Measurements from ENCODE around the gene HES4. TPM values are rescaled to one million over a fixed set of nuclear protein-coding genes. Genes with fewer than 3 reads are reported as not detected.
"Not testable (repeated sequence)": the region's sequence is repeated elsewhere in the genome, so short reads cannot be mapped to it uniquely, and the experiment has no call there.

Gene HES4
- total RNA-seq, 2 experiments from 2014 or later: 0.45 to 0.50 TPM

DNA sequence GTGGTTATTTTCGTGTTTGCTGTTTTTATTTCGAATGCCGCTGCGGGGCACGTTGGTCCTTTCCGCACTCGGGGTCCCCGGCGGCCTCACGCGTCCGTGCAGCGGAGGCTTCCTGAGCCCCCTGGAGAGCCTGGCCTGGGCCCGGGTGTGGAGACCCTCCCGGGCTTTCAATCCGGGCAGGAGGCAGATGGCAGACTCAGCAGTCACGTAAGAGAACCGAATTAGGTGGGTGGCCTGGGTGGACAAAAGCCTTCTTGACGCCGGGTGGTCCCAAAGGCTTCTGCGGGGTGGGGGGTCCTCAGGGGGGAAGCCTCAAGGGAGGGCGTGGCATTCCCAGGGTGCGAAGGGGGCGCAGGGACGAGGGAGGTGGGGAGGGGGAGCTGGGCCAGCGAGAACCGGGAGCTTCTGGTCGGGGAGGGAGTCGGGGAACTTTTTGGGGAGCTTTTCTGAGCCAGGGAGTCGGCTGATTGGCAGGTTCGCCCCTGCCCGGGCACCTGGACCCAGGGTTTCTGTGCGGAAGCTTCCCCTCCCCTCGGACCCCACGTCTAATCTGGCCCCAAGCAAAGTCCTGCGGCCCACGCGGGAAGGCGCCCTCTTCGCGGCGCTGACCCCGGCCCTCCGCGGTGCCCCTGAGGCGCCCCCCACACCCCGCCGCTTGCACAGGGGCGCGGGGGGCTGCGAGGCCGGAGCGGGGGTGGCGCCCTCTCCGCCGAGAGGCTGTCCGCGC lies 1.3 kb upstream of the HES4 start:
- ChIA-PET CTCF (interaction anchor here (0.7 to 3.6 kb wide), 9 partner anchors 9 to 304 kb away, joined by 3 to 31 read pairs (median 4); partner anchors contain the start of genes ISG15 and PLEKHN1), POLR2A (interaction anchor here (4.7 kb wide), 1 partner anchor 13 kb away, joined by 29 read pairs; the partner anchor contains the start of gene ISG15)
- no peaks in the 10 kb centered on the region for H3K9me3 Mint-ChIP-seq (ENCODE audit: insufficient read depth)
- H3K27ac Mint-ChIP-seq: no peak overlapping the region
- peak overlapping the region; percentile 65 for H3K4me3 Mint-ChIP-seq
- DNase-seq (no peak), ATAC-seq (no peak)
- H3K4me1 Mint-ChIP-seq (ENCODE audit: low read depth): peaks cover 34% of the 10 kb centered on the region
- peaks cover 30% of the 10 kb centered on the region for H3K27me3 Mint-ChIP-seq (ENCODE audit: low read depth)
- H3K36me3 Mint-ChIP-seq (ENCODE audit: low read depth): no peaks in the 10 kb centered on the region

DNA sequence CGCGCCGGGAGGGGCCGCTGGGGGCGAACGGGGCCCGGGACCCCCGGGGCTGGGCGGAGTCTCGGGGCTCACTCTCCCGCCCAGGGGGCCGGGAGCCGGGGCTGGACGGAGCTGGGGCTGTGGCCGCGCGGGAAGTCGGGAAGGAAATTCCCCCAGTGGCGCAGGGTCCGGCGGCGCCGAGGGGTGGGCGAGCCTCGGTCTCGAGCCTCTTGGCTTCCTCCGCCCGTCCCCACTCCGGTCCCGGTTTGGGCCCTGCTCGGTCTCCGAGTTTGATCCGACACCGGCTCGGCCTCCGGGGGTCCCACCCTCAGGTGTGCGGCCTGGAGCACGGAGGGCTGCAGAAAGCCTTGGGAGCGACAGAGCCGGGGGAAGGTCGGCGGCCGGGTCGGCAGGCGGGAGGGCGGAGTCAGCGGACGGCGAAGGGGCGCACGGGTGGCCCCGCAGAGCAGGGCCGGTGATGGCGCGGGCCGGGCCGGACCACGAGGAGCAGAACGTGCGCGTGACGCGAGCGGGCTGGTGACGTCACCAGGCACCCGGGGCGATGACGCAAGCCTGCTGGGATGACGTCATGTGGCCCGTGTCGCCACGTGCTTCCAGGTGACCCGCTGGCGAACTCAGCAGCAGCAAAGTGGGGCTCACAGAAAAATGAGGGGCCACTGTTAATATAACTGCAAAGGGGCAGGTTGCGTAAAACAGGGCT lies 610 bp upstream of the HES4 start:
- ATAC-seq: peak; percentile 17
- no peaks in the 10 kb centered on the region for H3K9me3 Mint-ChIP-seq (ENCODE audit: insufficient read depth)
- no peaks in the 10 kb centered on the region for H3K36me3 Mint-ChIP-seq (ENCODE audit: low read depth)
- ChIA-PET POLR2A (interaction anchor here (4.7 kb wide), 1 partner anchor 14 kb away, joined by 29 read pairs; the partner anchor contains the start of gene ISG15), CTCF (interaction anchor here (0.7 to 3.6 kb wide), 6 partner anchors 8 to 305 kb away, joined by 3 to 31 read pairs (median 10); partner anchors contain the start of genes ISG15 and PLEKHN1)
- peak overlapping the region; percentile 65 for H3K4me3 Mint-ChIP-seq
- peaks cover 35% of the 10 kb centered on the region for H3K27me3 Mint-ChIP-seq (ENCODE audit: low read depth)
- DNase-seq: peak; percentile 76
- H3K4me1 Mint-ChIP-seq (ENCODE audit: low read depth): peaks cover 36% of the 10 kb centered on the region
- H3K27ac Mint-ChIP-seq: peak overlapping the region; percentile 74

DNA sequence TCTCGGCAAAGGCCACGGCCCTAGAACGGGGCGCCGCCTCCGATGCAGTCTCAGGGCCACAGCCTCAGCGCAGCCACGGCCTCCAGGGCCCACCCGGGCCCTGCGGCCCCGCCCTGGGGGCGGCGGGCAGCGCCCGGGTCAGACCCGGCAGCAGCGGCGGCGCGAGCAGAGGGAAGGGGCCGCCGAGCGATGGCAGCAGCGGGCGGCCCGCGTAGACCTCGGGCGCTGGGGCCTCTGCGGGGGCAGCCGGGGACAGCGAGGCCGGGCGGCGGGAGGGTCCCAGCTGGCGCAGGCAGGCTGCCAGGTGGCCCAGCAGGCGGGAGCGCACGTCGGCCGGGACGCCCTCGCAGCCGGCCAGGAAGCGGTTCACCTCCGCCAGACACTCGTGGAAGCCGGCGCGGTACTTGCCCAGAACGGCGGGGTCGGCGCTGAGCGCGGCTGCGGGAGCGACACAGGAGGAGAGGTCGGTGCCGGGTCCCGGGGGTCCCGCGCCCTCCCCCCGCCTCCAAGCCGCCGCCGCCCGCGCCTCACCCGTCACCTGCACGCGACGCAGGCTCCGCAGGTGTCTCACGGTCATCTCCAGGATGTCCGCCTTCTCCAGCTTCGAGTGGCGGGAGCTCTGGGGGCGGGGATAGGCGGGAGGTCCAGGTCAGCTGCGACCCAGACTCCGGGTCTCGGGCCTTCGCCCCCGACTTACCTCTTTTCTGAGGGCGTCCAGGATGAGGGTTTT lies 737 bp downstream of the HES4 start:
- POLR2A ChIA-PET: no interaction called here
- H3K4me3 Mint-ChIP-seq: peak overlapping the region; percentile 42
- no peak overlapping the region for H3K27ac Mint-ChIP-seq
- DNase-seq (no peak), ATAC-seq (peak; percentile 16)
- H3K9me3 Mint-ChIP-seq (ENCODE audit: insufficient read depth): no peaks in the 10 kb centered on the region
- H3K4me1 Mint-ChIP-seq (ENCODE audit: low read depth): peaks cover 22% of the 10 kb centered on the region
- CTCF ChIA-PET: interaction anchor here (1.1 to 3.6 kb wide), 3 partner anchors 15 to 64 kb away, joined by 3 to 14 read pairs (median 4); partner anchors contain the start of gene ISG15
- H3K36me3 Mint-ChIP-seq (ENCODE audit: low read depth): no peaks in the 10 kb centered on the region
- peaks cover 37% of the 10 kb centered on the region for H3K27me3 Mint-ChIP-seq (ENCODE audit: low read depth)

DNA sequence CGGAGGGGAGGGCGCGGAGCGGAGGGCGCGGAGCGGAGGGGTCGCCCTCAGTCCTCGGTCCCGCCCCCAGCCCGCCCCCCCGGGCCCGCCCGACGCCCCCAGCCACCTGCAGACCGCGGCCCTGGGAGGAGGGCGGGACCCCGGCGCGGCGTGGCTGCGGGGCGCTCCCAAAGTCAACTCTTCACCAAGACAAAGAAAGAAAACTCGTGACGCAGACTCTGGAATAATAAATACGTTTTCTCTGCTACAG lies 1.2 kb downstream of the HES4 start:
- ChIA-PET POLR2A (no interaction called here), CTCF (interaction anchor here (3.6 kb wide), 1 partner anchor 15 kb away, joined by 14 read pairs; no protein-coding TSS in a partner anchor)
- Mint-ChIP-seq H3K36me3 (ENCODE audit: low read depth) (no peaks in the 10 kb centered on the region), H3K27ac (no peak overlapping the region), H3K9me3 (ENCODE audit: insufficient read depth) (no peaks in the 10 kb centered on the region), H3K4me1 (ENCODE audit: low read depth) (peaks cover 21% of the 10 kb centered on the region), H3K4me3 (no peak overlapping the region), H3K27me3 (ENCODE audit: low read depth) (peaks cover 37% of the 10 kb centered on the region)
- DNase-seq (no peak), ATAC-seq (no peak)

DNA sequence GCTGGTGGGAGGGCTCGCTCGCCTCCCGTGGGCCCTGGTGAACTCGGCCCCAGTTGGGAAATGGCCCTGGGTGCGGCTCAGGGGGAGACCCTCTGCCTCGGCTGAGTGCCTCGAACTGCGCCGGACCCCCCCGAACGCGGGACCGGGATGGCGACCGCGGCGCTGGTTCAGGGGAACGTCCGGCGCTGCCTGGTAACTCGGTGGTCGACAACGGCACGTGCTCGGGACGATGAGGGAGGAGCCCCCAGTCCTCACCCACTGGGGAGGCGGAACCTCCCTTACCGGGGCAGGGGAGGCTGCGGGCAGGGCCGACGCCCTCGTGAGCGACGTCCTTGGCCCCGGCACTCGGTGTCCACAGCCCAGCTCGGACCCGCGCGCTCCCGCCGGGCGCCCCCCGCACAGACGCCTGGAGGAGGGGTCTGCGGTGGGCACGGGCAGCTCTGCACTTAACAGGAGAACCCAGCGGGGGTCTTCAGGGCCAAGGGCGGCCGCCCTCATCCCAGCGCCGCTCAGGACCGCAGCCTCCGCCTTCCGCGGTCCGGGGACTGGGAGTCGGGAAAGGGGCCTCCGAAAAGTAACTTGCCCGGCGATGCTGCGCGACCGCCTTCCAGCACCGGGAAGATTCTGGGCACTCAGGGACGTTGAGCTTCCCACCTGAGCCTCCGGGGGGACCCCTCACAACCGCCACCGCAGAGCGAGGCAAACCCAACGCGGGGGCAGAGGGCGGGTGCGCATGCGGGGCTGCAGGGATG lies 1.7 kb downstream of the HES4 start:
- H3K9me3 Mint-ChIP-seq (ENCODE audit: insufficient read depth): no peaks in the 10 kb centered on the region
- CTCF ChIA-PET: interaction anchor here (3.6 kb wide), 1 partner anchor 14 kb away, joined by 14 read pairs; no protein-coding TSS in a partner anchor
- H3K36me3 Mint-ChIP-seq (ENCODE audit: low read depth): no peaks in the 10 kb centered on the region
- ATAC-seq (no peak), DNase-seq (no peak)
- POLR2A ChIA-PET: interaction anchor here (0.9 kb wide), 1 partner anchor 16 kb away, joined by 3 read pairs; the partner anchor contains the start of gene ISG15
- peaks cover 34% of the 10 kb centered on the region for H3K27me3 Mint-ChIP-seq (ENCODE audit: low read depth)
- no peak overlapping the region for H3K27ac Mint-ChIP-seq
- H3K4me1 Mint-ChIP-seq (ENCODE audit: low read depth): peaks cover 18% of the 10 kb centered on the region
- H3K4me3 Mint-ChIP-seq: no peak overlapping the region

DNA sequence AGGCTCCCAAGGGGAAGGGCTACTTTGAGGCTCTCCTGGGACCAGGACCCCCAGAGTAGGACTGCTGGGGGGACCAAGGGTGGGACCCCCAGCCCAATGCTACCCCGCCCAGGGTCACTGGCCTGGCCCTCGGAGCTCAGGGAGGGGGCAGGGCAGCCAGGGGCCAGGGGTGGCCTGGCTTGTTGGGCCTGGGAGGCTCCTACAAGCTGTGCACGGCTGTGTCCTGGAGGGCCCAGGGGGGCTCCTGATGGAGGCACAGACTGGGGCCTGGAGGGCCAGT lies 2.2 kb downstream of the HES4 start:
- POLR2A ChIA-PET: interaction anchor here (0.9 kb wide), 1 partner anchor 16 kb away, joined by 3 read pairs; the partner anchor contains the start of gene ISG15
- Mint-ChIP-seq H3K9me3 (ENCODE audit: insufficient read depth) (peaks cover 1% of the 10 kb centered on the region), H3K4me3 (no peak overlapping the region), H3K27ac (no peak overlapping the region), H3K4me1 (ENCODE audit: low read depth) (peaks cover 17% of the 10 kb centered on the region), H3K36me3 (ENCODE audit: low read depth) (peaks cover under 1% of the 10 kb centered on the region), H3K27me3 (ENCODE audit: low read depth) (peaks cover 33% of the 10 kb centered on the region)
- DNase-seq (no peak), ATAC-seq (no peak)
- CTCF ChIA-PET: interaction anchor here (0.8 to 3.6 kb wide), 2 partner anchors 14 to 66 kb away, joined by 3 to 14 read pairs; no protein-coding TSS in a partner anchor

DNA sequence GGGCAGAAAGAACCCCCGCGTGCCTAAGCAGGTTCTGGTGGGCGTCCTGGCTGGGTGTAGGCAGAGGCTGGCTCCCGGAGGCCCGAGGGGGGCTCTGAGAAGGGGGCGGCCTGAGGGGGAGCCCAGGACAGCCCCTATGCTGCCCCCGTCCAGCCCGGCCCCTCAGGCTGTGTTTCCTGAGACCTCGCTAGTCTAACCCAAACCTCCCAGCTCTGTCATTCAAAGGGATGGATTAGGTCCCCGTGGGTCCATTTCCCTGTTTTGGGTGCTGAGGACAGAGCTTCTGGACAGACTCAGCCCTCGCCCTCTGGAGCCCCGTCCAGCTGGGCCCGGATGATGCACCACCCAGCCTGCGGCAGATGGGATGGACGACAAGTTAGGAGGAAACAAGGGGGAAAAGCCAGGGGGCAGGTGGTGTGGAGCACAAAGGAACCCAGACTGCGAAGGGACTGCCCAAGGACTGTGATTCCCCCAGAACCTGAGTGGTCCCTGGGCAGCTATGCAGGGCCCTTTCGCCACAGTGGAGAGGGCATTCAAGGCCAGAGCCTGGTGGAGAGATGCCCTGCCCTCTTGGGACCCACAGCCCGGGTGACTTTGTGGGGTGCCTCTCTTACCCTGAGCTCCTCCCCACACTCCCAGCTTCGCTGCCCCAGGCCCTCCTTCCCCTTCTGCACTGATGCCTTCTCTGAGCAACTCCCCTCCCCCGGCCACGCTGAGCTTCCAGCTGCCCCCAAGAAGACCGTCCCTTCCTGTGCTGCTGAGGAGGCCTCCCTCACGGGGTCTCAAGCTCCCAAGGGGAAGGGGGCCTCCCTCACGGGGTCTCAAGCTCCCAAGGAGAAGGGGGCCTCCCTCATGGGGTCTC lies 2.8 kb downstream of the HES4 start:
- ATAC-seq: no peak
- ChIA-PET POLR2A (interaction anchor here (1.0 kb wide), 1 partner anchor 16 kb away, joined by 3 read pairs; the partner anchor contains the start of gene ISG15), CTCF (interaction anchor here (0.8 to 3.6 kb wide), 2 partner anchors 13 to 67 kb away, joined by 3 to 14 read pairs; no protein-coding TSS in a partner anchor)
- H3K4me3 Mint-ChIP-seq: no peak overlapping the region
- no peak overlapping the region for H3K27ac Mint-ChIP-seq
- H3K4me1 Mint-ChIP-seq (ENCODE audit: low read depth): peaks cover 20% of the 10 kb centered on the region
- peaks cover 35% of the 10 kb centered on the region for H3K27me3 Mint-ChIP-seq (ENCODE audit: low read depth)
- H3K9me3 Mint-ChIP-seq (ENCODE audit: insufficient read depth): peaks cover 5% of the 10 kb centered on the region
- DNase-seq: no peak
- H3K36me3 Mint-ChIP-seq (ENCODE audit: low read depth): peaks cover 4% of the 10 kb centered on the region

DNA sequence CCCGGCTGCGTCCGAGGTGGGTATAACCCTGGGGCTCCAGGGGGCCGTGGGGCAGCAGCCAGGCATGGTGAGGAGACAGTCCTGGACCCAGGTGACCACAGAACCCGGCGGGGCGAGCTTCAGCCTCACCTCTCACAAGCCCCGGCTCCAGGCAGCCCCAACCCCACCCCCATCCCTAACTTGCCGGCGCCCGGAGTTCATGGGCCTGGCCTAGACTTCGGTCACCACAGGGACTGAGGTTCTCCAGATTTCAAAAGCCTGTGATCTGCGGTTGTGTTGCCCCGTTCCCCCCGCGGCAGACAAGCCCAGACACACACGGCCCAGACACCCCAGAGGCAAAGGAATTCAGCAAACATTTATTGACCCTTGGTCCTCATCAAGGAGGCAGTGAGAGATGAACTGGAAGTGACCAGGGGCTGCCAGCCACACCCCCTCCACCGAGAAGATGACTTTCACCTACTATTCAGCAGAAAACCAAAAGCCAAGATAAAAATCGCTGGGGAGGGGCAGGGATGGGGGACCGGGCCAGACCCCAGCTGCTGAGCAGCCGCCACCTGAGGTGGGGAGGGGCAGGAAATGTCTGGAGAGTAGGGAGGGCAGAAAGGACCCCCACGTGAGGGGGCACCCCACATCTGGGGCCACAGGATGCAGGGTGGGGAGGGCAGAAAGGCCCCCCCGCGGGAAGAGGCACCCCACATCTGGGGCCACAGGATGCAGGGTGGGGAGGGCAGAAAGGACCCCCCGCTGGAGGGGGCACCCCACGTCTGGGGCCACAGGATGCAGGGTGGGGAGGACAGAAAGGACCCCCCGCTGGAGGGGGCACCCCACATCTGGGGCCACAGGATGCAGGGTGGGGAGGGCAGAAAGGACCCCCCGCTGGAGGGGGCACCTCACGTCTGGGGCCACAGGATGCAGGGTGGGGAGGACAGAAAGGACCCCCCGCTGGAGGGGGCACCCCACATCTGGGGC lies 3.9 kb downstream of the HES4 start:
- Mint-ChIP-seq H3K27ac (peak overlapping the region; percentile 44), H3K4me1 (ENCODE audit: low read depth) (peaks cover 29% of the 10 kb centered on the region)
- POLR2A ChIA-PET: interaction anchor here (1.0 to 1.2 kb wide), 3 partner anchors 17 to 23 kb away, joined by 3 to 8 read pairs (median 3); partner anchors contain the start of gene ISG15

DNA sequence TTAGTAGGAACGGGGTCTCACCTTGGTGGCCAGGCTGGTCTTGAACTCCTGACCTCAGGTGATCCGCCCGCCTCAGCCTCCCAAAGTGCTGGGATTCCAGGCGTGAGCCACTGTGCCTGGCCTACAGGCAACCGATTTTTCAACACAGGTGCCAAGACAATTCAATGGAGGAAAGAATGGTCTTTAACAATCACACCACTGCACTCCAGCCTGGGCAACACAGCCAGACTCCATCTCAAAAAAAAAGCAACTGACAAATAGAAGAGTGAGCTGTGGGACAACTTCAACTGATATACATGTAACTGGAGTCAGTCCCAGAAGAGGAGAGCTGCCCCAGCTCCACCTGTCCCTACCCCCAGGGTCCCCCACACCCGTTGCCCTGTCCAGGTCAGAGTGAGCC lies 5.4 kb downstream of the HES4 start:
- ChIA-PET POLR2A (interaction anchor here (1.1 to 1.2 kb wide), 2 partner anchors 19 to 24 kb away, joined by 3 to 8 read pairs; partner anchors contain the start of gene ISG15), CTCF (interaction anchor here (0.6 to 4.7 kb wide), 4 partner anchors 10 to 476 kb away, joined by 3 to 37 read pairs (median 4); partner anchors contain the start of gene ISG15)
- ATAC-seq; H3K4me3 Mint-ChIP-seq; H3K27ac Mint-ChIP-seq; H3K9me3 Mint-ChIP-seq (ENCODE audit: insufficient read depth); DNase-seq; H3K36me3 Mint-ChIP-seq (ENCODE audit: low read depth): not testable (repeated sequence)
- Mint-ChIP-seq H3K27me3 (ENCODE audit: low read depth) (peaks cover 35% of the 10 kb centered on the region), H3K4me1 (ENCODE audit: low read depth) (peaks cover 24% of the 10 kb centered on the region)

More for the DNA sequence above, 3.9 kb downstream of the HES4 start:
- Mint-ChIP-seq H3K4me3 (no peak overlapping the region), H3K27me3 (ENCODE audit: low read depth) (peaks cover 35% of the 10 kb centered on the region), H3K36me3 (ENCODE audit: low read depth) (peaks cover 4% of the 10 kb centered on the region), H3K9me3 (ENCODE audit: insufficient read depth) (peaks cover 8% of the 10 kb centered on the region)
- no peak for DNase-seq
- no peak for ATAC-seq
- CTCF ChIA-PET: interaction anchor here (4.7 kb wide), 1 partner anchor 12 kb away, joined by 37 read pairs; no protein-coding TSS in a partner anchor

Data from activated CD8-positive, alpha-beta T cell treated with anti-CD3 and anti-CD28 coated beads, Interleukin-2, amount 10 ng/mL, durations not matched to agents 7 days and 5 days (primary cell).